Cardiac muscle cell (in vitro differentiated cells and primary cell): Measurements from ENCODE around the gene CAMK2D. TPM values are rescaled to one million over a fixed set of nuclear protein-coding genes. Genes with fewer than 3 reads are reported as not detected.
"Not testable (repeated sequence)": the region's sequence is repeated elsewhere in the genome, so short reads cannot be mapped to it uniquely, and the experiment has no call there.

ENCODE experiments used
- DNase-seq, 2 donors: peaks; one replicate each; pipeline versions ENCODE4 v3.0.0 to v3.0.0-alpha.2; 2010 to 2017; ENCODE audit warnings: low read depth in 1 of 2, low spot score in 1 of 2
- H3K27ac ChIP-seq: fragments of 200-600 bp; sonication (generic); 2 replicates; pipeline ENCODE4 v1.5.1; 2016
- H3K27me3 ChIP-seq: fragments of 200-600 bp; sonication (generic); 2 replicates; pipeline ENCODE4 v1.6.0; 2016; ENCODE audit warnings: control low read depth
- H3K36me3 ChIP-seq: fragments of 200-600 bp; sonication (generic); 2 replicates; pipeline ENCODE4 v1.5.1; 2016; ENCODE audit warnings: control low read depth
- H3K4me1 ChIP-seq: fragments of 200-600 bp; sonication (generic); 2 replicates; pipeline ENCODE4 v1.8.1; 2017; ENCODE audit warnings: low read depth, mild to moderate bottlenecking, mixed run types
- H3K4me3 ChIP-seq: fragments of 200-600 bp; sonication (generic); 2 replicates; pipeline ENCODE4 v1.5.1; 2016; ENCODE audit warnings: mild to moderate bottlenecking
- H3K9me3 ChIP-seq: fragments of 200-600 bp; sonication (generic); 2 replicates; pipeline ENCODE4 v1.5.1; 2017; ENCODE audit warnings: low read depth, mild to moderate bottlenecking, control low read depth
- polyA plus RNA-seq: library from polyadenylated mRNA; unstranded; fragments of >200 nt; fragmentation: Nextera tagmentation; extraction: Ambion mirVana; gene quantifications from 2 replicates; pipeline ENCODE4 v1.2.1, GENCODE V29; 2016
- total RNA-seq: library from RNA; depleted of rRNA; stranded (reverse); fragments of >200 nt; gene quantifications from 2 replicates; pipeline ENCODE4 v1.2.3, GENCODE V29; 2016
- TF ChIP-seq, protein P1 (sequence below): IDR thresholded peaks from 2 replicates; pipeline ENCODE4 v1.5.1; 2012; ENCODE audit warnings: low read depth, mild to moderate bottlenecking, low read length

The CAMK2D gene
- total and polyA plus RNA-seq, 2 experiments from 2014 or later = 60.6 to 84.7 TPM

DNA sequence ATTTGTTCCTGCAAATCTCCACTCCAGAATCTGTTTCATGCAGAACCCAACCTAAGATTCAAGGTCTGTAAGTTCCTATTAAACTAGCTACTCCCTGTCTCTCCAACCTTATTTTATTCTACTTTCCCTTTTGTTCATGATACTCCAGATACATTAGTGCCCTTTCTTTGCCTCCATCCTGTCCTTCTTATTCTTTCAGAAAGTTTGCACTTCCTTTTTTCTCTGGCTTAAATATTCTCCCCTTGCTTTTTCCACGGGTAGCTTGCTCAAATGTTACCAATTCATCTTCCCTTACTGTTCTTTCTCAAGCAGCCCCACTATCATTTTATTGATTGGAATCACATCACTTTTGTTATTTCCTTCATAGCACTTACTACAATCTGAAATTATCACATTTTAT lies 72.1 kb downstream of the CAMK2D start:
- TF ChIP-seq, protein P1, sequence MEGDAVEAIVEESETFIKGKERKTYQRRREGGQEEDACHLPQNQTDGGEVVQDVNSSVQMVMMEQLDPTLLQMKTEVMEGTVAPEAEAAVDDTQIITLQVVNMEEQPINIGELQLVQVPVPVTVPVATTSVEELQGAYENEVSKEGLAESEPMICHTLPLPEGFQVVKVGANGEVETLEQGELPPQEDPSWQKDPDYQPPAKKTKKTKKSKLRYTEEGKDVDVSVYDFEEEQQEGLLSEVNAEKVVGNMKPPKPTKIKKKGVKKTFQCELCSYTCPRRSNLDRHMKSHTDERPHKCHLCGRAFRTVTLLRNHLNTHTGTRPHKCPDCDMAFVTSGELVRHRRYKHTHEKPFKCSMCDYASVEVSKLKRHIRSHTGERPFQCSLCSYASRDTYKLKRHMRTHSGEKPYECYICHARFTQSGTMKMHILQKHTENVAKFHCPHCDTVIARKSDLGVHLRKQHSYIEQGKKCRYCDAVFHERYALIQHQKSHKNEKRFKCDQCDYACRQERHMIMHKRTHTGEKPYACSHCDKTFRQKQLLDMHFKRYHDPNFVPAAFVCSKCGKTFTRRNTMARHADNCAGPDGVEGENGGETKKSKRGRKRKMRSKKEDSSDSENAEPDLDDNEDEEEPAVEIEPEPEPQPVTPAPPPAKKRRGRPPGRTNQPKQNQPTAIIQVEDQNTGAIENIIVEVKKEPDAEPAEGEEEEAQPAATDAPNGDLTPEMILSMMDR = no peak
- H3K36me3 ChIP-seq = no peaks in the 10 kb centered on the region
- peaks cover 13% of the 10 kb centered on the region for H3K4me1 ChIP-seq
- H3K27ac ChIP-seq = no peak overlapping the region
- no peak overlapping the region for H3K4me3 ChIP-seq
- H3K27me3 ChIP-seq = no peaks in the 10 kb centered on the region
- no peak for DNase-seq
- H3K9me3 ChIP-seq = no peaks in the 10 kb centered on the region

DNA sequence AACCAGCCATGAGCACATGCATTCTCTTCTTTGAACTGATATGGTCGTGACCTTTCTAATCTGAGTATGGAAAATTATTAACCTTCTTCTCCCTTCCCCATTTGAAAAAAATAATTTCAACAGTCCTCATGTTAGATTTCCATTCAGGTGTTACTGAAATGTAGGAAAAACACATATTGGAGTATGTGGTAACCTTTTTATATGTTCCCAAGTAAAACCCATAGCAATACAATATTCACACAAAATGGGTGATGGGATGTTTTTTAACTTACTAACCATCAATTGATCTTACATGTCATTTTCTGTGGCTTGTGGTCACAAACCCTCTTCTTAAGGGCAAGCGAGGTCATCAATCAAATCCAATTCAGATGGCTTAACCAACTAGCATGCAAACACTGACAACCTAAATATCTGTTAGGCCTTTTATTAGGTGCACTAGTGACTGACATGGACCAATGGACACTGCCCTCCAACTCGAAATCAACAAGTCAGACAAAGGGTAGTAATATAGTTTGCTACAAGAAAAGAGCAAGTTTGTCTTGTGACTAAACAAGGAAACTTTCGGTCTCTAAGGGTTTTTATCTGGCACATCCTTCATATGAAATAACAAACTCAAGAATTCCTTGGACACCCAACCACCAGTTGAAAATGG lies 74.3 kb downstream of the CAMK2D start:
- Histone ChIP-seq H3K4me3 (no peak overlapping the region), H3K27me3 (no peaks in the 10 kb centered on the region), H3K9me3 (no peaks in the 10 kb centered on the region), H3K4me1 (peaks cover 24% of the 10 kb centered on the region), H3K27ac (no peak overlapping the region), H3K36me3 (no peaks in the 10 kb centered on the region)
- TF ChIP-seq, protein P1 = no peak
- DNase-seq = peak in 1 of 2 donors; percentile 36

DNA sequence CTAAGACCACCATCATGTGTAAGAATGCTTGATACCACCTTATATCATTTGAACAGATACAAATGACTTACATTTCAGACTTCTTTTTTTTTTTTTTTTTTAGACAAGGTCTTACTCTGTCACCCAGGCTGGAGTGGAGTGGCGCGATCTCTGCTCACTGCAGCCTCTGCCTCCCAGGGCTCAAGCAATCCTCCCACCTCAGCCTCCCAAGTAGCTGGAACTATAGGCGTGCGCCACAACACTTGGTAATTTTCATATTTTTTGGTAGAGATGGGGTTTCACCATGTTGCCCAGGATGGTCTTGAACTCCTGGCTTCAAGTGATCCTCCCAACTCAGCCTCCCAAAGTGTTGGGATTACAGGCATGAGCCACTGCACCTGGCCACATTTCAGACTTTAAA lies 76.4 kb downstream of the CAMK2D start:
- not testable (repeated sequence) for H3K4me3 ChIP-seq, H3K36me3 ChIP-seq, DNase-seq, H3K9me3 ChIP-seq, H3K27me3 ChIP-seq
- Histone ChIP-seq H3K4me1 (peaks cover 21% of the 10 kb centered on the region), H3K27ac (peak overlapping the region; percentile 16)

DNA sequence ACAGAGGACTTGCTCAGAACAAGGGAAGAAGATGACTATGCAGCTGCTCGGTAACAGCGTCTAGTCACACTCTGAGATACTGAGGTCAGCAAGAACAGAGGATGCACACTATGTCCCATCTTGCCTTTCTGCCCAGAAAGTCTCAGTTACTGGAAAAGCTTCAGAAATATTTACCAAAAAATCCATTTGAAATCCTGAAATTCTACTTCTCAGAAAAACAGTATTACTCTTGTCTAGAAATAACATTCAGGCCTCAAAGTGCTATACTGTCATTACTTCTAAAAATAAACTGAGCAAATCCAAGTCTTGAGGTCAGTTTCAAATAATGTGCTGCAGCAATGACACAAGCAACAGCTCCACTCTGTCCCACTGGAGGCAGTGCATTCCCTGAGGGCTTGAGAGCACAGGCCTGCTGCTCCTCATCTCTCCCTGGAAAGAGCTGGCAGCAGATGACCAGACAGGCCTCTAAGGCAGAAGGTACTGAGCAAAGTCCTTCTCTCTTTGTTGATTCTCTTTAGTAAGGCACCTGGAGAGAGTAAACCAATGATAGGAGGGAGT lies 76.9 kb downstream of the CAMK2D start:
- TF ChIP-seq, protein P1 = peak; percentile 28
- peak; percentile 42 to 71 for DNase-seq
- peaks cover 21% of the 10 kb centered on the region for H3K4me1 ChIP-seq

DNA sequence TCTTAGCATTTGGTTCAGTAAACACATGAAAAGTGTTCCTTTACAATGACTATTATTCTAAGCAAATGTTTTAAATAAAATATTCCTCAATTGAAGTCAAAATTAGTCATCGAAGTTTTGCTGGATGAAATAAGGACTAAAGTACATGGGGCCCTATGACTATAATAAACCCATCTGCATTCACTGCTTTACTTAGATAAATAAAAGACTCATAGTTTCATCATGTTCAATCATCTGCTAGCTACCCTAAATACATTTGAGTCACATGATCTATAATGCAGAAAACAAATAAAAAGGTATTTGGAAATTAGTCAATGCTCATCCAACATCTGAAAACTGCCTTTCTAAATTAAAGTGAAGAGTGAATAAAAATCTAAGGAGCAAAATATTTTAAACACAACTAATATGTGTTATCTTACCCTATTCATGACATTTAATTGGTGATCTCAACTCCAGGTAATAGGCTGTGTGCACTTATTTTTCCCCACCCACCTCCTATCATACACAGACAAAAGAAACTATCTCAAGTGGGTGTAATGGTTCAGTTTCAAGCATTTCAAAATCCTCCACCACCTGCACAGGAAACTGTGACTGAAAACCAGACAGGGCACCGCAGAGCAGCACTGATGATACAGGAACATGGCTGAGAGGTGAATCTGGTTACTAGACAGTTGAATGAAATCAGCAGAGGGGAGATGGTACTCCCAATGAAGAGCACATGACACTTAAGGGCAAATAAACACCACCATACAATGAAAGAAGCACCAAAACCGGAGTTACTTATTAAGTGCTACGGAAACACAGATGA lies 78.6 kb downstream of the CAMK2D start:
- Histone ChIP-seq H3K9me3 (no peaks in the 10 kb centered on the region), H3K36me3 (no peaks in the 10 kb centered on the region), H3K4me3 (no peak overlapping the region), H3K27ac (peak overlapping the region; percentile 3), H3K27me3 (no peaks in the 10 kb centered on the region), H3K4me1 (peaks cover 21% of the 10 kb centered on the region)
- DNase-seq = no peak
- TF ChIP-seq, protein P1 = no peak

More for the DNA sequence above, 76.9 kb downstream of the CAMK2D start:
- Histone ChIP-seq H3K36me3 (no peaks in the 10 kb centered on the region), H3K9me3 (no peaks in the 10 kb centered on the region), H3K4me3 (no peak overlapping the region), H3K27me3 (no peaks in the 10 kb centered on the region), H3K27ac (peak overlapping the region; percentile 16)

DNA sequence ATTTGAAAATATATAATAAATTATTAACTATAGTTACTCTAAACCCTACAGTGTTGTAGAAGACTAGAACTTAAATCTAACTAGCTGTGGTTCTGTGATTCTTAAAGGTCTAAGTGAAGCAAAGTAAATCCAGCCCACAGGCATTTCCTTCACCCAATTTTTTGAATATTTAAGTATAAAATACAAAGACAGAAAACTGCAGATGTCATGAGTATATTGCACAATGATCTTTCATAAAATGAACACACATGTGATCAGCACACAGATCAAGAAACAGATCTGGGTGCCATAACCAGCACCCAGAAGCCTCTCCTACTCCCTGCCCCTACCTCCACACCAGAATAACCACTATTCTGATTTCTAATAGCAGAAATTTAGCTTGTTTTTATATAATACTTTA lies 82.9 kb downstream of the CAMK2D start:
- Histone ChIP-seq H3K4me1 (peaks cover 30% of the 10 kb centered on the region), H3K4me3 (no peak overlapping the region), H3K9me3 (no peaks in the 10 kb centered on the region), H3K27ac (no peak overlapping the region), H3K27me3 (no peaks in the 10 kb centered on the region), H3K36me3 (no peaks in the 10 kb centered on the region)
- TF ChIP-seq, protein P1 = no peak
- DNase-seq = peak in 1 of 2 donors; percentile 60
